HG02588 (cell line): ENCODE measurements around the gene DEGS2.

Experiments
- ATAC-seq: cut with Tn5 transposase; IDR thresholded peaks from one replicate; pipeline ENCODE4 v1.9.1; 2021; ENCODE audit warnings: mild to moderate bottlenecking, moderate library complexity; ENCODE audit not compliant: unreplicated experiment

DEGS2 gene

DNA sequence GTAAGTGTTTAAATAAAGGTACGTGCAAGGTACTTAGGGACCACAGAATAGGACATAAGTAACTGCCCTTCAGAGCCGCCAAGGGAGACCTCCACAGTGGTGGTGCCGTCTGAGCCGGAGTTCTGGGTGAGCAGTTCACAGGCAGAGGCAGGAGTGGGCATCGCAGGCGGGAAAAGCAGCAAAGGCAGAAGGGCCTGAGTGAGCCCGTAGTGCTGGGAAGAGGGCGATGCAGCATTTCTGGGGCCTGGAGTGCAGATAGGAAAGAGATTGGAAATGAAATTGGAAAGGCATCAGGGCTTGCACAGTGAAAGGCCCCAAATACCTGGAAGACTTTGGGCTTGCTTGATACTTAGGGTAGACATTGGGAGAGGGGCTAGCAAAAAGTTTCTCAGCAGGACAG is 61.3 kb downstream of the DEGS2 start:
- ATAC-seq: no peak

DNA sequence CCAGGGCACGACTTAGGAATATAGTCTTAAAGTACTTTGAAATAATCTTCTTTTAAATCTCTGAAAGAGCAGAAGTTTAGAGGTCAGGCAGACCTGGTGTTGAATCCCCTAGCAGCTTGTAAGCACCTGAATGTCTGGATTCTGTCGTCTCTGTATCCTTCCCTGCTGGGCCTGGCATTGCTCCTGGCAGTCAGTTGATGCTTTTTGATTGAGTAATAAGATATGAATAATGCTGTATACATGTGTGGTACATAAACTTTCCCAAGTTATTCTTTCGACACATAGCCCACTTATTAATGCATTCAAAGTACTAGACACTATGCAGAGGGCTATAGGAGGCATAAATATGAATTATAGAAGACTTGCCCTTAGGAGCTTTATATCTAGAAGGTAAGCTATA is 62.8 kb downstream of the DEGS2 start:
- no peak for ATAC-seq
